Activated effector memory CD4-positive, alpha-beta T cell treated with anti-CD3 and anti-CD28 coated beads, Interleukin-2, amount 50 U/mL, for 16 hours (primary cell): ENCODE measurements around the gene CHCHD6.

Experiments used
- DNase-seq: peaks from one replicate; pipeline ENCODE4 v3.0.0-alpha.2; 2020

The CHCHD6 gene

GRCh38 chr3:126964261-126964660 lies 260.2 kb downstream of the CHCHD6 start:
- DNase-seq, result no peak

GRCh38 chr3:126964950-126965349 lies 260.9 kb downstream of the CHCHD6 start:
- DNase-seq, result no peak

GRCh38 chr3:126965526-126966080 lies 261.6 kb downstream of the CHCHD6 start:
- DNase-seq, result no peak

GRCh38 chr3:126967386-126967785 lies 263.3 kb downstream of the CHCHD6 start:
- no peak for DNase-seq

GRCh38 chr3:126968391-126969390 lies 264.7 kb downstream of the CHCHD6 start:
- DNase-seq, result no peak

GRCh38 chr3:126969586-126969985 lies 265.5 kb downstream of the CHCHD6 start:
- no peak for DNase-seq

GRCh38 chr3:126970101-126970500 lies 266.1 kb downstream of the CHCHD6 start:
- no peak for DNase-seq

GRCh38 chr3:126970921-126971320 lies 266.9 kb downstream of the CHCHD6 start:
- no peak for DNase-seq

GRCh38 chr3:126971891-126972351 lies 267.9 kb downstream of the CHCHD6 start:
- no peak for DNase-seq

GRCh38 chr3:126972866-126973265 lies 268.8 kb downstream of the CHCHD6 start:
- DNase-seq, result no peak

GRCh38 chr3:126973814-126974213 lies 269.8 kb downstream of the CHCHD6 start:
- no peak for DNase-seq

- no peak for DNase-seq
These were observed 270.7 kb downstream of the CHCHD6 start for GRCh38 chr3:126974756-126975155.

GRCh38 chr3:126976906-126977305 lies 272.9 kb downstream of the CHCHD6 start:
- DNase-seq, result no peak

- no peak for DNase-seq
These were observed 273.8 kb downstream of the CHCHD6 start for GRCh38 chr3:126977821-126978220.

GRCh38 chr3:126978291-126978690 lies 274.3 kb downstream of the CHCHD6 start:
- DNase-seq, result no peak

- no peak for DNase-seq
These were observed 275.1 kb downstream of the CHCHD6 start for GRCh38 chr3:126979046-126979628.

- no peak for DNase-seq
These were observed 276.3 kb downstream of the CHCHD6 start for GRCh38 chr3:126980266-126980811.

GRCh38 chr3:126982126-126982470 lies 278.1 kb downstream of the CHCHD6 start:
- peak; percentile 89 for DNase-seq

- DNase-seq, result peak; percentile 96
These were observed 278.6 kb downstream of the CHCHD6 start, which contains the start of gene PLXNA1 for GRCh38 chr3:126982471-126983175. Gene PLXNA1 (plus strand): TSS chr3:126983115. CDS start chr3:126988594, 5,479 bp downstream.

GRCh38 chr3:126983276-126983652 lies 279.2 kb downstream of the CHCHD6 start:
- no peak for DNase-seq

GRCh38 chr3:126983653-126984390 lies 279.8 kb downstream of the CHCHD6 start:
- DNase-seq, result peak; percentile 77
